SK-N-SH (cell line): ENCODE measurements around the gene KRTAP10-7.

ENCODE experiments used
- EP300 ChIP-seq, 2 experiments: IDR thresholded peaks; 2 replicates each; pipeline versions ENCODE4 v1.4.0 to v1.6.1; 2012; ENCODE audit warnings: borderline replicate concordance in 1 of 2, low read depth in 1 of 2, low read length in 1 of 2
- FOXM1 ChIP-seq: IDR thresholded peaks from 2 replicates; pipeline ENCODE4 v1.4.0; 2012; ENCODE audit warnings: low read depth, mild to moderate bottlenecking
- POLR2AphosphoS5 ChIP-seq: IDR thresholded peaks from 2 replicates; pipeline ENCODE4 v1.6.1; 2012; ENCODE audit warnings: low read depth, low read length
- YY1 ChIP-seq: IDR thresholded peaks from 2 replicates; pipeline ENCODE4 v1.4.0; 2012; ENCODE audit warnings: low read depth, mild to moderate bottlenecking
- TF ChIP-seq, protein P1 (sequence below): fragments of 200-600 bp; sonication (generic); IDR thresholded peaks from 2 replicates; pipeline ENCODE4 v1.6.1; 2017; ENCODE audit warnings: antibody characterized with exemption, mild to moderate bottlenecking, moderate library complexity
- TF ChIP-seq, protein P2 (sequence below): IDR thresholded peaks from 2 replicates; pipeline ENCODE4; 2012
- TF ChIP-seq, protein P3 (sequence below): IDR thresholded peaks from 2 replicates; pipeline ENCODE4 v1.4.0; 2012; ENCODE audit warnings: low read depth, borderline replicate concordance

DNA sequence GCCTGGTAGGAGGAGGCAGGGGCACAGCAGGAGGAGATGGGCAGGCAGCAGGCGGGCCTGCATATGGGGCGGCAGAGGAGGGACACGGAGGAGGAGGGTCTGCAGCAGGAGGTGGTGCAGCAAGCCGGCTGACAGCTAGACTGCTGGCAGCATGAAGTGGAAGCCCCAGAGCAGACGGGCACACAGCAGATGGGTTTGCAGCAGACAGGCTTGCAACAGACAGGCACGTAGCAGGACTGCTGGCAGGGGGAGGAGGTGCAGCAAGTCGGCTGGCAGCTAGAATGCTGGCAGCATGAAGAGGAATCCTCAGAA is 20.6 kb upstream of the KRTAP10-7 start:
- no peak for TF ChIP-seq POLR2AphosphoS5
- TF ChIP-seq, protein P1, sequence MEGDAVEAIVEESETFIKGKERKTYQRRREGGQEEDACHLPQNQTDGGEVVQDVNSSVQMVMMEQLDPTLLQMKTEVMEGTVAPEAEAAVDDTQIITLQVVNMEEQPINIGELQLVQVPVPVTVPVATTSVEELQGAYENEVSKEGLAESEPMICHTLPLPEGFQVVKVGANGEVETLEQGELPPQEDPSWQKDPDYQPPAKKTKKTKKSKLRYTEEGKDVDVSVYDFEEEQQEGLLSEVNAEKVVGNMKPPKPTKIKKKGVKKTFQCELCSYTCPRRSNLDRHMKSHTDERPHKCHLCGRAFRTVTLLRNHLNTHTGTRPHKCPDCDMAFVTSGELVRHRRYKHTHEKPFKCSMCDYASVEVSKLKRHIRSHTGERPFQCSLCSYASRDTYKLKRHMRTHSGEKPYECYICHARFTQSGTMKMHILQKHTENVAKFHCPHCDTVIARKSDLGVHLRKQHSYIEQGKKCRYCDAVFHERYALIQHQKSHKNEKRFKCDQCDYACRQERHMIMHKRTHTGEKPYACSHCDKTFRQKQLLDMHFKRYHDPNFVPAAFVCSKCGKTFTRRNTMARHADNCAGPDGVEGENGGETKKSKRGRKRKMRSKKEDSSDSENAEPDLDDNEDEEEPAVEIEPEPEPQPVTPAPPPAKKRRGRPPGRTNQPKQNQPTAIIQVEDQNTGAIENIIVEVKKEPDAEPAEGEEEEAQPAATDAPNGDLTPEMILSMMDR = no peak
- no peak for TF ChIP-seq FOXM1
- no peak for TF ChIP-seq YY1
- TF ChIP-seq, protein P2, sequence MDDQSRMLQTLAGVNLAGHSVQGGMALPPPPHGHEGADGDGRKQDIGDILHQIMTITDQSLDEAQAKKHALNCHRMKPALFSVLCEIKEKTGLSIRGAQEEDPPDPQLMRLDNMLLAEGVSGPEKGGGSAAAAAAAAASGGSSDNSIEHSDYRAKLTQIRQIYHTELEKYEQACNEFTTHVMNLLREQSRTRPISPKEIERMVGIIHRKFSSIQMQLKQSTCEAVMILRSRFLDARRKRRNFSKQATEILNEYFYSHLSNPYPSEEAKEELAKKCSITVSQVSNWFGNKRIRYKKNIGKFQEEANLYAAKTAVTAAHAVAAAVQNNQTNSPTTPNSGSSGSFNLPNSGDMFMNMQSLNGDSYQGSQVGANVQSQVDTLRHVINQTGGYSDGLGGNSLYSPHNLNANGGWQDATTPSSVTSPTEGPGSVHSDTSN = no peak
- no peak for TF ChIP-seq EP300 (IDR thresholded peaks at IDR 0.05; ENCODE audit: borderline replicate concordance in 1 of 2, low read depth in 1 of 2, low read length in 1 of 2)
- TF ChIP-seq, protein P3, sequence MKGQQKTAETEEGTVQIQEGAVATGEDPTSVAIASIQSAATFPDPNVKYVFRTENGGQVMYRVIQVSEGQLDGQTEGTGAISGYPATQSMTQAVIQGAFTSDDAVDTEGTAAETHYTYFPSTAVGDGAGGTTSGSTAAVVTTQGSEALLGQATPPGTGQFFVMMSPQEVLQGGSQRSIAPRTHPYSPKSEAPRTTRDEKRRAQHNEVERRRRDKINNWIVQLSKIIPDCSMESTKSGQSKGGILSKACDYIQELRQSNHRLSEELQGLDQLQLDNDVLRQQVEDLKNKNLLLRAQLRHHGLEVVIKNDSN = no peak
